GM21737 (cell line): ENCODE measurements around the gene EPHA4.

Experiments used
- ATAC-seq: cut with Tn5 transposase; IDR thresholded peaks from one replicate; pipeline ENCODE4 v1.9.1; 2021; ENCODE audit warnings: mild to moderate bottlenecking, moderate library complexity; ENCODE audit not compliant: unreplicated experiment

Gene EPHA4

DNA sequence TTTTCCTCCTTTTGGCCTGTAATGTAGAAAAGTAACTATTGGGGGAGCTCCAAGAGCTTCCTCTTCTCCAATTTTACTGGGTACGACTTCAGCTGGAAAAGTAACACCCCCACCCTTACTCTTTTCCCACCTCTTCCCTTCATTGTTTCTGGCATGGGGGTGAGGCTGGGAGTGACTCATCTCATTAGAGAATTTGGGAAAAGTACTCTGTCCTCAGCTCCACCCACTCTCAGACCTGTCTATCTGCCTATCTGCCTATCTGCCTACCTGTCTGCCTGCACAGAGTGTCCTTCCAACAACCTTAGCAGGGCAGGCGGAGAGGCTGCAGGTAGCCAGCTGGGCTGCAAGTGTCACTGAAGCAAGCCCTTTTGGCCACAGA lies 93.6 kb downstream of the EPHA4 start:
- no peak for ATAC-seq

DNA sequence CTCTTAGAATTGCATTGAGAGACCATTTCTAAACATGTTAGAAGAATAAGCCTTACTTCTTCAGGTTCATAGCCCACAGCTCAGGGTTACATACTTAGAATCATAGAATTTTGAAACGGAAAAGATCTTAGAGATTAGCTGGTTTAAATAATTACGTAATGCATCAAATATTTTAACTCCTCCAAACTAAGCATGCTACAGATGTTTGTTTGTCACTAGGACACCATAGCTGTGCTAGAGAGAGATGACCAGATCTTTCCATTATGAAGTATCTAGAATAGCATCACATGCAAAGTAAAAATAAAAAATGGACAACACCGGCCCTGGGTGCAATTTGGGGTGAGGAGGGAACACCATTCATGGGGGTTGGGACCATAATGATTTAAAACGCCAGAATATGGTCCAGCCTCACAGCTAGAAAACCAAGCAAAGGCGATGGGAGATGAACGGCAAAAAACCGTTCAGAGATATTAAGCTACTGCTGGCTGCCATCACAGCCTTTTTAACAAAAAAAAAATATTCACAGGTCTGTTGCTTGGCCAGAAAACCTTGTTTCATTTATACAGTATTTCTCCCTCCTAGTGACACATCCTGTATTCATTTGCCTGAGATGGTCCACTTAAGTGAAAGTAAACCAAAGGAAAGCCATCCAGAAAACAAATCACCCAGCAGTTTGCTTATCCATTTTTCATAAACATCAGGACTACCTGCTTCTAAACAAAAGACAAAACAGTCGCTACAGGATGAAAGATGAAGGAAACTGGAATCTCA lies 94.2 kb downstream of the EPHA4 start:
- no peak for ATAC-seq

DNA sequence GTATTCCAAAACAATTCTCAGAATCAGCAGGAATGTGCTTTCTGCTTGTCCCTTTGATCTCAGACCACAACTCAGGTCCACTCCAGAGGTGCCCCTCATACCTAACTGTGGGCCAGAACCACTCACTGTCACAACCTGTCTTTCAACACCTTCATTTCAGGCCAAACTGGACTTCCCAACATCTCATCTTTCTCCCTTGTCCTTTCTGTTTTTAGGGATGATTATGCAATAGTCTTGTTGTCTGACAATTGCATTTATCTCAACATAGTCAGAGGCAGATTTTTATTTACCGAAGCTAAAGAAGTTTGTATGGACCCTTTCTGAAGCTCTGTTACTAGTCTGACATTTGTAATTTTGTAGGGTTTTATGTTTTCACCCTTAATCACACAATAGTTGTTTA lies 95.9 kb downstream of the EPHA4 start:
- ATAC-seq: no peak

- no peak for ATAC-seq
Observed at GRCh38 chr2:221473451-221473850, 98.7 kb downstream of the EPHA4 start.

DNA sequence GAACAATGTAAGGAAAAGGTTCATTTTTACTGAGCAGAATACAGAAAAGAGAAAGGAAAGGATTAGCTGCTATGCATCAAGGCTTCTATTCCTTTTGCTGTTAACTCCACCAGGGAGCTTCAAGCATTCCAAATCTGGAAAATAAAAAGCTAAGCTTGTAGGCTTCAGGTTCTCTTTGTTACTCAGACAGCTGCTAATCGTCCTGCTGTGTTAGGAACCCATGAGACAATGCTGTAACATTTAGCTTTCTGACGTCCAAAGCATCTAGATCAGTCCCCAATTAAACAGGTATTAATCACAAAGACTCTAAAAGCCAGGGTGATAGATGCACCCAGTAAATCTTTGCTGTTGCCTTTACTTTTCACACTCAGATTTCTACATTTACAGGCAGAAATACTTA lies 103.8 kb downstream of the EPHA4 start:
- no peak for ATAC-seq

GRCh38 chr2:221467610-221468009 lies 104.5 kb downstream of the EPHA4 start:
- ATAC-seq: no peak

DNA sequence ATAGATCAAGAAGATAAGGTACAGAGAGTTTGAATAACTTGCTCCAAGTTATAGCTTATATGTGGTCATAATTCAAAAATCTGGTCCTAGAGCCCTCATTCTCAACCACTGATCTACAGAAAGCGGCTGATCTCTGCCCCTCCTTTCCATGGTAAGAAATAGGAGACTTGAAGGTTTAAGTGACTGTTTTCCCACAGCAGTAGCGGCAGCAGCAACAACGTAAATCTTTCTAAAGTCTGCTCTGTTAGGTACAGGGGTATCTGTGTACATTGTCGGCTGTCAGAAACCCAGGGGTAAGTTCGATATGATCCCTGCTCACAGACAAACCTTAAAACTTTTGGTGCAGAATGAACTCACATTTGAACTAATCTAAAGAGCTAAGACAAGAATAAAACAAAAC lies 105.4 kb downstream of the EPHA4 start:
- no peak for ATAC-seq

DNA sequence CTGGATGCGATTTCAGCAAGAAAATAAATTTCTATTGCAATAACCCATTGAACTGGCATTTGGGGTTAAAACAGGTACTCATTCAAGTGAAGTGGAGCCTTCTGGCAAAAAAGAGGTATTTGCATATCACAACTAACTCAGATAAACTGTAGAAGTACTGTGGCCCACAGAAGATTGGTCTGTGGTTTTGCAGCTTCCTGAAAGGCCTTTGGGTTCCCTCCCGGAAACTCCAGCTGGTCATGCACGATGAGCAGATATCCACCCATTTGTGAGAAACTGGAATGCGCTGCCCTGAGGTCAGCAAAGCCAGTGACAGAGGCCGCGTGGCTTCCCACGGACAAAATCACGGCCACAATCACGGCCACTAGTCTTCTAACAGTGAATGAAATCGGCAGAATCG lies 106.3 kb downstream of the EPHA4 start:
- ATAC-seq: peak; percentile 92

- ATAC-seq: no peak
Observed at GRCh38 chr2:221464971-221465370, 107.1 kb downstream of the EPHA4 start.

GRCh38 chr2:221463241-221463896 lies 108.7 kb downstream of the EPHA4 start:
- ATAC-seq: no peak

DNA sequence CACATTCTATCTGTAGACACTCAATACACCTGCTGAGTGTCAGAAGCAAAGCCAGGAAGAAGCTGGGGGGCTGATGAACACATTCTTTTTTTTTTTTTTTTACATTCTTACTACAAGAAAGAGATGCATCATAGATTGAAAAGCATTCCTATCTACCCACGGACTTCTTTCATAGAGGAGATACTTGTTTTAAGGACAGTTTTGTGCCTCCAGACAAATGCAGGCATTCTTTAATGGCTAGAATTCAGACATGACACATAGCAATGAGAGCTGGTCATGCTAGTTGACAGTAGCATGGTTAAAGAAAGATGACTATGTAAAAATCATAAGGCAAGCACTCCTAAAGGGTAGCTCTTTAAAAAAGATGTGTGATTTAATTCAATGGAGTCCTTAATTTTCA lies 110.2 kb downstream of the EPHA4 start:
- no peak for ATAC-seq

GRCh38 chr2:221460136-221460535 lies 112.0 kb downstream of the EPHA4 start:
- no peak for ATAC-seq

DNA sequence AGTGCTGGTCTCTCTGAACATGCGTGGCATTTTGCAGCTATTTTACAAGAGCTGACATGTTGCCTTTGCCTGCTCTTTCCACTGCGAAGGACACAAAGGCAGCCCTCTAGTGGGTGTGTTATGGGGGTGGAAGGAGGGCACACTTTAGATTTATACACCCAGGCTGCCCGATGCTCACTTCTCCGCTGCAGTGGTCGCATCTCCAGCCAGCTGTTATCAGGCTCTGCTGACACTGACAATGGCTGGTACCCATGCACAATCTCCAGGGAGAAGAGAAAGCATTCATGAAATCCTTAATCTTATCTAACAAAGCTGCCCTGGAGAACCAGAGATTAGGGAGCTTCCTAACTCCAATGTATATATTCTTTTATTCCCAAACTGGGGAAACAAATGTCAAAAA lies 113.5 kb downstream of the EPHA4 start:
- ATAC-seq: no peak

DNA sequence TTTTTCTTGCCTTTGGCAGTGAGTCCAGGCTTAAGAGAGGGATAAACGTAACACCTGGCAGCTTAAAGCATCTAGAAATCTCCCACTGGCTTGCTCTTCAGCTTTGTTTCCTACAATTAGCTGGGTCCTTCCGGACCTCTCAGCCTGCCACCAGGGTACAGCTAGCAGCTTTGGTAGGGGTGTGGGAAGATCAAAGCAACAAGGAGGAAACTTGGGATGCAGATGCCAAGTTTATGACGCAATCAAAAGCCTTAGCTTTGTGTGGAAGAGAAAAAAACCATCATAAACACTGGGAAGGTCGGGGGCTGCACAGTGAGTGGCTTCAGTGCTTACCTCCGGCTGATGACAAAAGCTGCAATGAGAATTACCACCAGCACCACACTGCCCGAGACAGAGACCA lies 116.9 kb downstream of the EPHA4 start:
- ATAC-seq: no peak

DNA sequence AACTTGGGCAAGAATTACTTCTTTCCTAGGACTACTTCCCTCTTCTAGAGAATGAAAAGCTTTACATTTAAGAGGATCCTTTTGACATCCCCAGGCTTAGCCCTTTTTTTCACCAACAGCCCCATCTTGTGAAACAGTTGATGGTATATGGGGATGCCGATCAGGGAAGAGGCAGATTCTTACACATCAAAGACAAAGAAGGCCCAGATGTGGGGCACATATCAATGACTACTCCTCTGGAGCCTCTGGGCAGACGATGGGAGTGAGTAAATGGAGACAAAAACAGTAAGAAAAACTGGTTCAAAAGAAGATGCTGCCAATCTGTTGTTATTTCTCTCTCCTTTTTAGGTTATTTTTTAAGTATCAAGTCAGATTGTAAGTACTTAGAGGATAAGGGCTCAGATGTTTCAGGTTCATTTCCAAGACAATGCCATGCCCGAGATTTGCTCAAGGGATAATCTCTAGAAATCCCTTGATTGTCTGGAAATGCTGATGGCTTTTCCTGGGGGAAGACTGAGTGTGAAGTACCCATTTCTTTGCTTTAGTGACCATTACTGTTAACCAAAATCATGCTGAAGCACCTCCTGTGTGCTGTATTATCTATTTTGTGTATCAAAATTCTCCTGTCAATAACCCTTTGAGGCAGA lies 117.5 kb downstream of the EPHA4 start:
- ATAC-seq: no peak

DNA sequence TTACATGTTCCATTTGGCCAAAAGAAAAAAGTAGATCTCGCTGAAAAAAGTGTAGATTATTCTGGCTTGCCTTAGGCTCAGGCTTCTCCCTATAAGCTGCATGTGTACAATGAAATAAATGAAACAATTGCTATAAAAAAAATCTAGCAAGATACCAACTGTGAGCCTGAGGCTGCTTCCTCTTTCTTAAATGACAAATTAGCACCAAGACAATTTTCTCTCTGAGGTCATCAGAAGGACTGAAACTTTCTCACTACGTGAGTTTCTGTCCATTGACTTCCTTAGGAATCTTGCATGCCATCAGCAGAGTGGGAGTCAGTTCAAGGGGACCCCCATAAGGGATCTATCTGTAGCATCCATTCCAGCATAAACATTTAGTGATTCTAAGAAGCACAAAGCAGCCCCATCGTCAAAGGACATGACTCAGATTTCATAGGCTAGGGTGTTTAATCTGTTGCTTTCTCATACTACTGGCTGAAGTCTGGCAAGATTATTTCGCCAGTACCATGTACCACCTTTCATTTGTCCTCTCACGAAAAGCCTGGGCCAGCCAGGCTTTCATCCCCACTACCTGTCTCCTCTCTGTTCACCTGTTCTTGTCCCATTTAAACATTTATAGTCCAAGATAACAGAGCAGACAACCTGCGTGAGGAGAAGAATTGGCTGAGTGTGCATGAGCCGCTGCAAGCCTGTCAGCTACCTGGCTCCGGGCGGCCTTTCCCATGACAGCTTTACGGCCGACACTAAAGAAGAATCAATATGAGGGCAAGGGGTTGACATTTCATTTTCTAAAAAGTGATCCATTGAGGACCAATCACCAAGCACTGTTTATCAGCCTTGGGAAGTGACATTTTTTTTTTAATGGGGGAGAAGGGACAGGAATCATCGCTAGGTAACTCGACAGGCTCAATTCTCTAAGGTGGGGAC lies 120.0 kb downstream of the EPHA4 start:
- ATAC-seq: no peak

GRCh38 chr2:221450280-221450679 lies 121.8 kb downstream of the EPHA4 start:
- ATAC-seq: no peak

DNA sequence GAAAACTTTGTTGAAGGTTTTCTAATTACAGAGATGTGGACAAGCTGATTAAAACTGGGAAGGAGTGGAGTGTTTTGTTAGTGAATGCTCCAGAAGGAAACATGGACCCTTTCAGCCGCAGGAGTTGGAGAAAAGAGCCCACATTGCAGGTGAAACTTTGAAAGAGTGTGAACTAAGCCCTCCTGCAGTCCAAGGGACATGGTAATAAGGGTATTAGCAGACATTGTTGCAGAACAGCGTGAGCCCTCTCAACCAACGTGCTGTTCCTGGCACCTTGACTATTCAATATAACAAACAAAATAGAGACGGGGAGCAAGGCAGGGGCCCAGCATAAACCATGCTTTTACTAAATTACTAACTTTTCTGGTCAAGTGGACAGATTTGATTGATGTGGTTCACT lies 122.7 kb downstream of the EPHA4 start:
- ATAC-seq: no peak

DNA sequence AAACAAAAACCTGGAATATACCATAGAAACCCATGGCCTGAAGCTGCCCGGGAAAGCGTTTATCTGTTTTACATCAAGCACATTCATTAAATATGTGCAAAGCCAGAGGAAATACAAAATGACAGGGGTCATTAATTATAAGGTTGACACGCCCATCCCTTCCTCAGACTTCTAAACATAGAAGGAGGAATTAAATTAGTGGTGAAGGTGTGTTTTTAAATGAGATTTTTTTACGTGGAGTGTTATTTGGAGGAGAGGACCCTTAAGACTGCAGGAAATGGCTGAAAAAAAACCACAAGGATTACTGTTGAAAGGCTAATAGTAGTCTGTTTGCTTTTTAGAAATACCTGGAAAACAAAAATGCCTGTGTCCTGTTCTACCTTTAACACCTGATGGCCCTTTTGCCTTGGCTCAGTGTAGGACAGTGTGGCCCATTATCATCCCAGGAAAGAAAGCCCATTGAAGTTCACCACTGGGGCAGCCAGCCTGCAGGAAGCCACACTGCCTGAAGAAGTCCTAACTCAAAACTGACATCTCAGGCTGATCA lies 123.2 kb downstream of the EPHA4 start:
- ATAC-seq: no peak

- no peak for ATAC-seq
Observed at GRCh38 chr2:221448057-221448843, 123.9 kb downstream of the EPHA4 start.
